NCI-H774 (cell line): ENCODE results near the gene CRABP1.
"Not testable (repeated sequence)": the region's sequence is repeated elsewhere in the genome, so short reads cannot be mapped to it uniquely, and the experiment has no call there.

ENCODE experiments used
- DNase-seq: peaks from one replicate; lab custom pipeline; 2025; lab: John Stamatoyannopoulos, UW

Gene CRABP1

GRCh38 chr15:78374436-78375393 lies 34.6 kb downstream of the CRABP1 start:
- no peak for DNase-seq

- DNase-seq: not testable (repeated sequence)
Observed at GRCh38 chr15:78380143-78380542, 40.0 kb downstream of the CRABP1 start.

- no peak for DNase-seq
Observed at GRCh38 chr15:78382114-78382880, 42.1 kb downstream of the CRABP1 start.

- DNase-seq: no peak
Observed at GRCh38 chr15:78384651-78385050, 44.5 kb downstream of the CRABP1 start.

GRCh38 chr15:78387246-78388037 lies 47.3 kb downstream of the CRABP1 start:
- DNase-seq: peak; percentile 79

- no peak for DNase-seq
Observed at GRCh38 chr15:78388865-78389264, 48.7 kb downstream of the CRABP1 start.

- no peak for DNase-seq
Observed at GRCh38 chr15:78389322-78389721, 49.2 kb downstream of the CRABP1 start.

GRCh38 chr15:78389738-78390137 lies 49.6 kb downstream of the CRABP1 start:
- no peak for DNase-seq

GRCh38 chr15:78390242-78390641 lies 50.1 kb downstream of the CRABP1 start:
- no peak for DNase-seq

GRCh38 chr15:78390826-78391225 lies 50.7 kb downstream of the CRABP1 start:
- DNase-seq: no peak

GRCh38 chr15:78391781-78392180 lies 51.6 kb downstream of the CRABP1 start:
- no peak for DNase-seq

- DNase-seq: peak; percentile 81
Observed at GRCh38 chr15:78392430-78392829, 52.3 kb downstream of the CRABP1 start.

- no peak for DNase-seq
Observed at GRCh38 chr15:78393137-78393536, 53.0 kb downstream of the CRABP1 start.

- no peak for DNase-seq
Observed at GRCh38 chr15:78394026-78394425, 53.9 kb downstream of the CRABP1 start.

GRCh38 chr15:78394981-78395616 lies 54.9 kb downstream of the CRABP1 start:
- no peak for DNase-seq

- DNase-seq: no peak
Observed at GRCh38 chr15:78396186-78396814, 56.1 kb downstream of the CRABP1 start.

GRCh38 chr15:78396976-78397375 lies 56.8 kb downstream of the CRABP1 start:
- no peak for DNase-seq

- no peak for DNase-seq
Observed at GRCh38 chr15:78397382-78397781, 57.2 kb downstream of the CRABP1 start.
